SH-SY5Y (cell line): ENCODE data around the gene SPATA6.
A peak's percentile ranks its signal among the peaks of the same experiment; 100 is the strongest.

Experiments
- GATA2 ChIP-seq: IDR thresholded peaks from 2 replicates; pipeline ENCODE4 v1.6.1; 2011; ENCODE audit warnings: mild to moderate bottlenecking, low read depth, low read length
- GATA3 ChIP-seq: IDR thresholded peaks from 2 replicates; pipeline ENCODE4 v1.6.1; 2011; ENCODE audit warnings: low read depth, mild to moderate bottlenecking, low read length, moderate library complexity

SPATA6 gene

DNA sequence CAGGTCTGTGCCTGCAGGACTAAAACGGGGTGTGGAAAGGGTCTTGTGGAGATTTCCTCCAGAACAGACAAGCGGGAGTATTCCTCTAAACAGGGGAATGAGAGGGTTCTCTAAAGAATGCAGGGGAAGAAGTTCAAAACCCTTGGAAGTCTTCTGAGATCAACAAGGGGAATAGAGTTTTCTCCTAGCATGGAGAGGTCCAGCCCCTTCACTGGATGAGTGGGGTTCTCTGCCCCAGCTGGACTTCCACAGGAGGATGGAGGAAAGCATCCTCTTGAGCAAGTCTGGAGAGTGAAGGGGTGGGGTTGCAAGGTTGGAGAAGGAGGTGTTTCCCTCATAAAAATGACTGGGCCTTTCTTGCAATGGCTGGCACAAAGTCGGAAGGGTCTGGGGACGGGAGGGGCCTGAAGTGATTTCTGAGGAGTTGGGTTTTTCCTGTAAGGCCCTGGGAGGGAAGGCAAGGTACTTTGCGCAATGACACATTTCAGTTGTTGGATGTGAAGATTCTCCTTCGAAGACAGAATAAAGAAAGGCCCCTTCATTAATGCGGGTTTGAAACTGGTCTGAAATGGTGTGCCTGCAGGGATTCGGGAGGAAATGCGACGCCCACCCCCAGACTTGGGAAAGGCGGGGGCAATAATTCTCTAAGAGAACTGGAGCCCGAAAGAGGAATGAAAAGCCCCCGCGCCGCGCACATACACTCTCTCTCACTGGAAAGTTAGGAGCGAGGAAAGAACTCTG lies 884 bp downstream of the SPATA6 start:
- TF ChIP-seq GATA3 (no peak), GATA2 (no peak)

DNA sequence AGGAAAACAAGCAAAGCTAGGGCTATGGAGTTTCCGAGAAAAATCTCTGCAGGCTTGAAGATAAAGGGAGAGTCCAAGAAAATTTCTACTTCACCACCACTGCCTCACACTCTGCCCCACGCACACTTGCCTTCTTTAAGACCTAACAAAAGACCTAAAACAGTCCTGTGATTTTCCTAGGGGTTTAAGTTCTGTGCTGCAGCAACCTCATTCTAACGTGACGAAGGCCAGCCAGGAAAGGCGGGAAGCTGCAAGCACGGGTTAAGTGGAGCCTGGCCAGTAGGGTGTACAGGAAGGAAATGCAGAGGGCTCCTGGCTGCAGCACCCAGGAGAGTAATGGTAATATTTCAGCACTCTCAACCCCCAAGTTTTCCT lies 1.5 kb downstream of the SPATA6 start:
- TF ChIP-seq GATA2 = no peak
- no peak for TF ChIP-seq GATA3

DNA sequence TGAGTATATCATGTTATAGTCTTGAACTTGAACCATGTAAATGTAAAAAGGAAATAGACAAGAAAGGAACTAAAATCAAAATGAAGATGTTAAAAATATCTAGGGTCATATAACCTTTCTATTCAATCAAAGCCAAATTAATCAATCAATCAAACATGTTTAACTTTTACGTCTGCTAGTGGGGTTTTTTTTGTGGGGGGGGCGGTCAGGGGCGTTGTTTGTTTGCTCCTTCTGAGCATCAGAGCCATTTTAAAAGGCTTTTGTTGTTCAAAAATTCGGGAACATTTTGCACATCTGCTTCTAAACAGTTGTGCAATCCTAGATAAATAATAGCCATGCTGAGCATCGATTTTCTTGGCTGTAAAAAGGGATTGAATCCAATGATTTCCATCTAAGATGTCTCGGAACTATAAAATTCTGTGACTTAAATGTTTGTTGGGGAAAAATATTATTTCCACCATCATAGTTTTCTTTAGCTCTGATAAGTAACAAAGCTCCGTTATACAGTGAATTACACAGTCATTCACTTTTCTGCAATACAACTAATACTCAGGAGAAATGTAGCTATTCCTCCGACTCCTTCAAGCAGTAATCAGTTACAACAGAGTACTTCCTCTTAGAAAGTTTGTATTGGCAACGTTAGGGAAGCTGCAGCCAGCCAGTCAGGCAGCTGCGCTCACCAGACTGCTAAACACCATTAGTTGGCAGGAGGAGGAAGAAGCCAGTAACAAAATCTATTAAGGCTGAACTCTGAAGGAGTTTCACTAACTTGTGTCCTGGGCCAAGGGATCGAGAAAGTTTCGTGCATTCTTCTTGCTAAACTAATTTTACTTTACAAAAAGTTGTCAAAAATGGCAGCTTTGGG lies 2.2 kb downstream of the SPATA6 start:
- TF ChIP-seq GATA3 (no peak), GATA2 (no peak)

DNA sequence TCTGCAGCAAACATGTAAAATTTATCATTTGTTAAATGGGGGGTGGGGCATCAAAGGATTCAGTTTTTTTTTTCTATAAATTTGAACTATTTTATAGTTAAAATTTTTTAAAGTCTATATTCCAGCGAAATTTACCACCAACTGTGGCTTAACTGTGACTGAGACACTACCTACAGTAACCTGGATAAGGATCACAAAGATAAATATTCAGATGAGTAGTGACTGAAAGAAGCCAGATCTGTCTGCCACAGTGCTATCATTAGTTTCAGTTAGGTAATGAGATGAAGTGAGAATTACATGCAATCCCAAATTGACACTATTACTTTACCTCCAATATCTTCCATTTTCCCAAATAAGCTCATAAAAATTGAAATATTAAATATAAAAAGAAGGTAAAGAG lies 5.4 kb downstream of the SPATA6 start:
- peak; percentile 53; the same call in 1 of the 2 replicates for TF ChIP-seq GATA3
- TF ChIP-seq GATA2 = peak; percentile 18; the same call in 1 of the 2 replicates

DNA sequence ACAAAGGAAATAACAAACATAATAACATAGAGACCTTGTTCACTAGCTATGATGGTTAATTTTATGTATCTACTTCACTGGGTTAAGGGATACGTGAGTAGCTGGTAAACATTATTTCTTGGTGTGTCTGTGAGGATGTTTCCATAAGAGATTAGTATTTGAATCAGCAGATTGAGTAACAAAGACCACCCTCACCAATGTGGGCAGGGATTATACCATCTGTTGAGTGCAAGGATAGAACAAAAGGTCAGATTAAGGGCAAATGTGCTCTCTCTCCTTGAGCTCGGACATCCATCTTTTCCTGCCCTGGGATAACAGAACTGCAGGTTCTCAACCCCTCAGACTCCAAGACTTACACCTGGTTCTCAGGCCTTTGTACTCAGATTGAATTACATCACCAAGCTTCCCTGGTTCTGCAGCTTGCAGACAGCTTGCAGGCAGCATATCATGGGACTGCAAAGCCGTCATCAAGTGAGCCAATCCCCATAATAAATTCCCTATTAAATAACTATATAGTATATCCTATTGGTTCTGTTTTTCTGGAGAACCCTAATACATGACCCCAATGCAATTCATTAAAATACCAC lies 9.2 kb downstream of the SPATA6 start:
- TF ChIP-seq GATA2 = no peak

DNA sequence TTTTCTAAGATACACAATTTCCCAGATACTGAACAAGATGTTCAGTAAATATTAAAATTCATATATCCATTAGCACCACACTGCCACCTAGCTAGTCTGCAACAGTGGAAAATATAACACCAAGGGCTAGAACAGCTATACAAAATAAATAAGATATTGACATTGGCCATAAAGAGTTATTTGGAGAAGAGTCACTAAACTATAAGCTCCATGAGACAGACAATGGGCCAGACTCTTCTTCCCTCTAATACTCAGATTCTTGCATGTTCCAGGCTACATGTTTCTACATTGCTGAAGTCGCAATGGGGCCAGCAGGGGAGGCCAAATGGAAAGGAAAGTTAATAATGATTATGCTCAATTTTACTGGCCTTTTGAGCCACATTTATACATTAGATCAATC lies 21.5 kb downstream of the SPATA6 start:
- TF ChIP-seq GATA3 = no peak
- no peak for TF ChIP-seq GATA2

DNA sequence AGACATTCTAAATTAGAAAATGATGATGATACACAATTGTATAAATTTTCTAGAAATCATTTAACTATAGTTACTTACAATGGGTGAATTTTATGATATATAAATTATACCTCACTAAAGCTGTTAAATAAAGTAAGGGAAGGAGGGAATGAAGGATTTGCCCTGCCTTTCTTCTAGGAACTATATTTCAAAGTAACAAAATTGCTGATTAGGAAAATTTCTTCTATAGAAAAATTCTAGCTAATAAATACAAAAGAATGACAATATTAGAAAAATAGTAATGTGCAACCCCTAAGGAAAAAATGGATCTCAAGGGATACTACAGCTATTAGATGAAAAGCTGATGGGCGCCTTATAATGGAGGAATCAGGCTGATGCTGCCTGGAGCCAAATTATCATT lies 23.1 kb downstream of the SPATA6 start:
- no peak for TF ChIP-seq GATA3
- TF ChIP-seq GATA2 = no peak

DNA sequence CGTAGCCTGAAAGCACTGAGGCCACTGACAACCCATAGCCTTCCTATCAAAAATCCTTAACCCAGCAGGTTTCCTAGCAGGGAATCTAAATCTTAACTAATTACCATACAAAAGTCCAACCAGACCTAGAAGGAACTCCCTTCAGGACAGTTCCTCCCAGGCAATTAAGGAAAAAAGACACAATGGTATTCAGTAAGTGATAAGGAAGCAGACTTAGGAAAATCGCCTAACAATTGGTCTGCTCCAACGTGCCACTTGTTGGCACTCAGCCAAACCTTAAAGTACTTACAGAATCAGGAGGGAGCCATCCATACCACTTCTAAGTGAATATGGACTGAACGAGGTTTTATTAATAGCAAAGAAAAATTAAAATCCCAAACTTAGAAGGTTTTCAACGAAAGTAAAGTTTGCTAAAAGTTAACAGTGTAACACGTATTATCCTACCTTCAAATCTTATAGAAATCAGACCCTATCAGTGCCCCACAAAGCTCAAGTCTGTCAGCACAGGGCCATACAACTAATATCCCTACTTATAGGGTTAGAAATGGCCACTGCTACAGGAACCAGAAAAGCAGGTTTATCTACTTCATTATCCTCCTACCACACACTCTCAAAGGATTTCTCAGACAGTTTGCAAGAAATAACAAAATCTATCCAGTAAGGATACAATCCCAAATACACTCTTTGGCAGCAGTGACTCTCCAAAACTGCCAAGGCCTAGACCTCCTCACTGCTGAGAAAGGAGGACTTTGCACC lies 29.0 kb downstream of the SPATA6 start:
- no peak for TF ChIP-seq GATA3
- no peak for TF ChIP-seq GATA2

DNA sequence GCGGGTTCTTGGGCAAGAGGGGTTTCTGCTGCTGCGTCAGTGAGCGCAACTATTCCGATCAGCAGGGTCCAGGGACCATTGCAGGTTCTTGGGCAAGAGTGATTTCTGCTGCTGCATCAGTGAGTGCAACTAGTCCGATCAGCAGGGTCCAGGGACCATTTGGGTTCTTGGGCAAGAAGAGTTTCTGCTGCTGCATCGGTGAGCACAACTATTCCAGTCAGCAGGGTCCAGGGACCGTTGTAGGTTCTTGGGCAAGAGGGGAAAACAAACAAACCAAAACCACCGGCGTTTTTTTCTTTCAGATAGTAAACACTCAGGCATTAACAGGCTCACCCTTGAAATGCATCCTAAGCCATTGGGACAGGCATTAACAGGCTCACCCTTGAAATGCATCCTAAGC lies 32.6 kb downstream of the SPATA6 start:
- TF ChIP-seq GATA3 = no peak
- no peak for TF ChIP-seq GATA2

DNA sequence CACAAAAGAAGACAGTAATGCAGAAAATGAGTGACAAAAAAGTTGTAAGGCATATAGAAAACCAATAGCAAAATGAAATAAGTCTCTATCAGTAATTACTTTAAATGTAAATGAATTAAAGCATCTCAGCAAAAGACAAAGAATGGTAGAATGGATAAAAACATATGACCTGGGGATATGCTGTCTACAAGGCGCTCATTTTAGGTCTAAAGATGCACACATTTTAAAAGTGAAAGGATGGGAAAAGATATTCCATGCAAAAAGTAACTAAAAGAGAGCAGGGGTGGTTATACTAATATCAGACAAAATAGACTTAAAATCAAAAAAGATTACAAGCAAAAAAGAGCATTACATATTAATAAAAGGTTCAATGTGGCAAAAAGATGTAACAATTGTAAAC lies 41.2 kb downstream of the SPATA6 start:
- TF ChIP-seq GATA3 (no peak), GATA2 (no peak)

DNA sequence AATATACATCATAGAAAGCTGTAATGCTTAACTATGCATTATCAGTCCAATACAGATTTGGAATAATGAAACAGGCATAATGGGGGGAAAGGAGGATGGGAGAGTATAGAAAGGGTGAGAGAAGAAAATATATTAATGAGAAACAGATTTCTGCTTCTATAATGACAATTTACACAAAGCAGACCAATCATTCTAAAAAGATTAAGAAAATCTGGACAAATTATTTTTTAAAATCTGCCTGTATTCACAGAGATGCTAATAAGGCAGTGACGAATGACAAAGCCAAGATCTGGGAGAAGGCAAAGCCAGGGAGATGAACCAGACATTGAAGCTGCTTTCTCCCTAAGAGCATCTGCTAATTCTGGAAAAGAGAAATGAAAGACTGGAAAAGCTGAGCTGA lies 50.0 kb downstream of the SPATA6 start:
- no peak for TF ChIP-seq GATA3

DNA sequence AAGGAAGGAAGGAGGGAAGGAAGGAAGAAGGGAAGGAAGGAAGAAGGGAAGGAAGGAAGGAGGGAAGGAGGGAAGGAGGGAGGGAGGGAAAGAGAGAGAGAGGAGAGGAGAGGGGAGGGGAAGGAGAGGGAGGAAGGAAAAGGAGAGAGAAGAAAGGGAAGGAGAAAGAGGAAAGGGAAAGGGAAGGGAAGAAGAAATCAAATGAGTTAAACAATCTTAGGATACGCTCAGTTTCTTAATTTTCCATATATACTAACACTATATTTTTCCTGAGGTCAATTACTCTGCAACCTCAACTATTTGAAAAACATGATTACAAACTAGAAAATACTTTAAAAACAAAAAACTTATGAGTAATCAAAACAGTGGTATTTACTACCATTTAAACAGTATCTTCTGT lies 53.3 kb downstream of the SPATA6 start:
- TF ChIP-seq GATA3 = no peak
- no peak for TF ChIP-seq GATA2

DNA sequence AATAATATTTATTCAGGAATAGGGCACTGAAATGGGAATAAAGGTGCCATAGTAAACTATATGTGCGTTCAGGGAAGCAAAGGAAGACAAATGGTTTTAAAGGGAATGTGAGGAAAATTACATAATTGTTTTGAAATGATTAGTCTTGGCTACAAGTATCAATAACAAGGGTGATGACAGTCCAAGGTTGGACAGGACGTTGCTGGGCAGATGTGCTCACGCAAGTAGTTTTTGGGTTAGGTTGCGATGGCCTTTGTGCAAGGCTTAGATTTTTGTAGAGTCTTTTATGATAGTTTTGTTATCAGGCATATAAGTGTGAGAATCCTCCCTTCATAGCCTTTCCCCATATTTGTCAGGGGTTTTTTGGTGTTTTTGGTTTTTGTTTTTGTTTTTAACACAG lies 57.0 kb downstream of the SPATA6 start:
- TF ChIP-seq GATA2 = no peak
- TF ChIP-seq GATA3 = no peak

DNA sequence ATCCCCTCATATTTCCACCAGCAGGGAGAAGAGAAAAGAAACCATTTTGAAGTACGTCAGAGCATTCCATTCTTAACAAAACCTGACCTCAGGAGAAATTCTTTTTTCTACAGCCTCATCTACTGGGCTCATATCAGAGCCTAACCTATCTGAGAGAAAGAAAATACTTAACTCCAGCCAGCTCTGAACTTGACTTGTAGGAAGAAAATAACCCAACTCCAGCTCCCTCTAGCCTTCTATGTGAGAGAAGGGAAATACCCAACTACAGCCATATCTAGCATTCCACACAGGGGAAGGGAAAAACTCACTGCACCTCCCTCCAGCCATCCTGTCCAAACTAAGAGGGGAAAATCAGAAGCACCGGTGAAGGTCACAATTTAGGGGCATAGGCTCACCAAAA lies 57.7 kb downstream of the SPATA6 start:
- TF ChIP-seq GATA3 (no peak), GATA2 (no peak)

DNA sequence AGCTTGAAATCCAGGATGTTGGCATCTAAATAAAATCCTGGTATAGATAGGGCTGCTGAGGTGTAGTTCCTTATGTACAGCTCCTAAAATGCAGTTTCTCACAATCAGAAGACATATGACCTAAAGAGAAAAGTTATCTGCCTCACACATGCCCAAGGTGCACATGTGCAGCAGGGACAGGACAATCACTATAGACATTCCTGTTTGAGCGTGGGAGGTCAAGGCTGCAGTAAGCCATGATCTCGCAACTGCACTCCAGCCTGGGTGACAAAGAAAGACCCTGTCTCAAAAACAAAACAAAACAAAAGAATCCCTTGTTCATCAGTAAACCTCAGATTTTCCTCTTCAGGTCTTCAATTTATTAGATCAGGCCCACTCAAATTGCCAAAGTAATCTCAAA lies 66.1 kb downstream of the SPATA6 start:
- TF ChIP-seq GATA3 = no peak
- no peak for TF ChIP-seq GATA2
